Bronchial epithelial cell (primary cell): ENCODE data around the gene DNAJB4. TPM values are rescaled to one million over a fixed set of nuclear protein-coding genes. Genes with fewer than 3 reads are reported as not detected.
A peak's percentile ranks its signal among the peaks of the same experiment; 100 is the strongest.

Source experiments
- DNase-seq: peaks from one replicate; pipeline ENCODE4 v3.0.0-alpha.2; 2010; ENCODE audit warnings: low read depth
- FAIRE-seq: peaks from 2 replicates; lab custom pipeline; 2011; peaks lifted over from hg19 to GRCh38; lab: Jason Lieb, UNC
- H3K27me3 ChIP-seq: 2 replicates; pipeline ENCODE4 v1.5.1; 2011; ENCODE audit warnings: low read length; ENCODE audit not compliant: control insufficient read depth, insufficient read depth
- H3K36me3 ChIP-seq: 2 replicates; pipeline ENCODE4 v1.5.1; 2011; ENCODE audit warnings: low read length; ENCODE audit not compliant: control insufficient read depth, insufficient read depth
- H3K4me3 ChIP-seq: 2 replicates; pipeline ENCODE4 v1.5.1; 2011; ENCODE audit warnings: mild to moderate bottlenecking, low read depth, low read length, control low read depth
- CTCF ChIP-seq: IDR thresholded peaks from 2 replicates; pipeline ENCODE4 v1.5.1; 2011; ENCODE audit warnings: mild to moderate bottlenecking, moderate library complexity, low read length, control low read depth, inconsistent platforms; ENCODE audit not compliant: insufficient read depth, severe bottlenecking
- total RNA-seq: library from RNA; depleted of rRNA; stranded (reverse); fragments of >200 nt; gene quantifications from 2 replicates; pipeline ENCODE4 v1.2.1, GENCODE V29; 2014

DNAJB4 gene
- total RNA-seq, 1 donor from 2014 or later = 6.8 TPM

- Histone ChIP-seq H3K4me3 (no peak overlapping the region), H3K36me3 (no peaks in the 10 kb centered on the region), H3K27me3 (no peaks in the 10 kb centered on the region)
- no peak for FAIRE-seq
- no peak for TF ChIP-seq CTCF
- DNase-seq = peak; percentile 97
Observed at GRCh38 chr1:78033797-78034172, 29.0 kb downstream of the DNAJB4 start.

GRCh38 chr1:78035121-78035520, 30.4 kb downstream of the DNAJB4 start:
- DNase-seq (peak; percentile 10), FAIRE-seq (no peak)
- TF ChIP-seq CTCF = no peak
- Histone ChIP-seq H3K4me3 (no peak overlapping the region), H3K27me3 (no peaks in the 10 kb centered on the region), H3K36me3 (no peaks in the 10 kb centered on the region)

- DNase-seq (no peak), FAIRE-seq (no peak)
- no peak overlapping the region for H3K4me3 ChIP-seq
- TF ChIP-seq CTCF = no peak
- H3K27me3 ChIP-seq = no peaks in the 10 kb centered on the region
- no peaks in the 10 kb centered on the region for H3K36me3 ChIP-seq
Observed at GRCh38 chr1:78036450-78036849, 31.7 kb downstream of the DNAJB4 start.

GRCh38 chr1:78038071-78038470, 33.3 kb downstream of the DNAJB4 start:
- FAIRE-seq = no peak

GRCh38 chr1:78038491-78038939, 33.8 kb downstream of the DNAJB4 start:
- TF ChIP-seq CTCF = no peak
- no peak overlapping the region for H3K4me3 ChIP-seq
- peak; percentile 23 for DNase-seq
- FAIRE-seq = no peak
- H3K36me3 ChIP-seq = no peaks in the 10 kb centered on the region
- H3K27me3 ChIP-seq = no peaks in the 10 kb centered on the region

More at GRCh38 chr1:78038071-78038470, 33.3 kb downstream of the DNAJB4 start:
- no peak for DNase-seq
- TF ChIP-seq CTCF = no peak
- no peaks in the 10 kb centered on the region for H3K36me3 ChIP-seq
- H3K4me3 ChIP-seq = no peak overlapping the region
- no peaks in the 10 kb centered on the region for H3K27me3 ChIP-seq

- no peak for FAIRE-seq
- no peak overlapping the region for H3K4me3 ChIP-seq
- TF ChIP-seq CTCF = no peak
Observed at GRCh38 chr1:78040484-78041089, 35.8 kb downstream of the DNAJB4 start.

More at GRCh38 chr1:78040484-78041089, 35.8 kb downstream of the DNAJB4 start:
- no peak for DNase-seq
- no peaks in the 10 kb centered on the region for H3K36me3 ChIP-seq
- no peaks in the 10 kb centered on the region for H3K27me3 ChIP-seq
